GM19351 (cell line): ENCODE data around the gene DRC1.

ENCODE experiments used
- ATAC-seq: cut with Tn5 transposase; IDR thresholded peaks from one replicate; pipeline ENCODE4 v1.9.1; 2021; ENCODE audit warnings: mild to moderate bottlenecking, moderate library complexity; ENCODE audit not compliant: unreplicated experiment

DRC1 gene

GRCh38 chr2:26396734-26397298, 4.9 kb upstream of the DRC1 start:
- no peak for ATAC-seq

GRCh38 chr2:26399771-26400376, 1.8 kb upstream of the DRC1 start:
- no peak for ATAC-seq

- no peak for ATAC-seq
These were observed 997 bp upstream of the DRC1 start for GRCh38 chr2:26400723-26401122.

- no peak for ATAC-seq
These were observed 5.8 kb downstream of the DRC1 start for GRCh38 chr2:26407526-26407925.

GRCh38 chr2:26409785-26410184, 8.1 kb downstream of the DRC1 start:
- ATAC-seq: no peak

GRCh38 chr2:26410764-26411243, 9.1 kb downstream of the DRC1 start:
- ATAC-seq: no peak

GRCh38 chr2:26411419-26411818, 9.7 kb downstream of the DRC1 start:
- no peak for ATAC-seq

GRCh38 chr2:26412091-26412673, 10.5 kb downstream of the DRC1 start:
- peak; percentile 79 for ATAC-seq

- ATAC-seq: no peak
These were observed 12.6 kb downstream of the DRC1 start for GRCh38 chr2:26414311-26414710.

GRCh38 chr2:26421961-26422360, 20.2 kb downstream of the DRC1 start:
- ATAC-seq: no peak

- no peak for ATAC-seq
These were observed 21.4 kb downstream of the DRC1 start for GRCh38 chr2:26422947-26423629.

- ATAC-seq: no peak
These were observed 22.0 kb downstream of the DRC1 start for GRCh38 chr2:26423750-26424149.

- ATAC-seq: no peak
These were observed 22.5 kb downstream of the DRC1 start for GRCh38 chr2:26424221-26424620.

- ATAC-seq: no peak
These were observed 27.1 kb downstream of the DRC1 start for GRCh38 chr2:26428846-26429245.

GRCh38 chr2:26429779-26430578, 28.3 kb downstream of the DRC1 start:
- no peak for ATAC-seq

- ATAC-seq: no peak
These were observed 29.1 kb downstream of the DRC1 start for GRCh38 chr2:26430826-26431225.

GRCh38 chr2:26432363-26432762, 30.6 kb downstream of the DRC1 start:
- ATAC-seq: no peak

GRCh38 chr2:26432859-26433258, 31.1 kb downstream of the DRC1 start:
- ATAC-seq: no peak

- ATAC-seq: no peak
These were observed 33.4 kb downstream of the DRC1 start for GRCh38 chr2:26435106-26435505.

- ATAC-seq: no peak
These were observed 36.8 kb downstream of the DRC1 start for GRCh38 chr2:26438526-26438925.

- ATAC-seq: no peak
These were observed 37.2 kb downstream of the DRC1 start for GRCh38 chr2:26438926-26439325.
